Urinary bladder (tissue), 4 donors: ENCODE measurements around the gene CITED1. TPM values are rescaled to one million over a fixed set of nuclear protein-coding genes. Genes with fewer than 3 reads are reported as not detected.

Experiments used
- DNase-seq: peaks from one replicate; pipeline ENCODE4 v3.0.0-alpha.2; 2015; ENCODE audit errors: extremely low spot score
- H3K27ac ChIP-seq: one replicate; pipeline ENCODE4 v1.5.1; 2013; ENCODE audit warnings: low read depth, mild to moderate bottlenecking, moderate library complexity
- H3K36me3 ChIP-seq: one replicate; pipeline ENCODE4 v1.6.1; 2013; ENCODE audit warnings: mild to moderate bottlenecking, moderate library complexity; ENCODE audit not compliant: insufficient read depth
- H3K4me1 ChIP-seq: one replicate; pipeline ENCODE4 v1.6.1; 2013; ENCODE audit warnings: mild to moderate bottlenecking, moderate library complexity; ENCODE audit not compliant: insufficient read depth
- H3K4me3 ChIP-seq: one replicate; pipeline ENCODE4 v1.5.1; 2013; ENCODE audit warnings: low read depth, low read length
- WGBS: extraction: QIAGEN DNeasy Blood & Tissue Kit; methylation state at CpG from one replicate; pipeline ENCODE4 v1.1.7; 2013; 5-methylcytosine and 5-hydroxymethylcytosine counted together
- polyA plus RNA-seq: library from polyadenylated mRNA; stranded (reverse); fragments of 200-250 nt; gene quantifications from one replicate; pipeline ENCODE4 v1.2.3, GENCODE V29; 2013
- small RNA-seq: library from RNA; depleted of rRNA; stranded (forward); fragments of <200 nt; gene quantifications from one replicate; pipeline ENCODE3, GENCODE V24; 2014
- total RNA-seq: library from RNA; depleted of rRNA; stranded (reverse); fragments of >200 nt; gene quantifications from one replicate; pipeline ENCODE4 v1.2.3, GENCODE V29; 2014
- donor health status: healthy with polysubstance abuse.
- donor health status: healthy.

CITED1 gene
- total and polyA plus RNA-seq, 2 donors, result 0.56 to 1.6 TPM

DNA sequence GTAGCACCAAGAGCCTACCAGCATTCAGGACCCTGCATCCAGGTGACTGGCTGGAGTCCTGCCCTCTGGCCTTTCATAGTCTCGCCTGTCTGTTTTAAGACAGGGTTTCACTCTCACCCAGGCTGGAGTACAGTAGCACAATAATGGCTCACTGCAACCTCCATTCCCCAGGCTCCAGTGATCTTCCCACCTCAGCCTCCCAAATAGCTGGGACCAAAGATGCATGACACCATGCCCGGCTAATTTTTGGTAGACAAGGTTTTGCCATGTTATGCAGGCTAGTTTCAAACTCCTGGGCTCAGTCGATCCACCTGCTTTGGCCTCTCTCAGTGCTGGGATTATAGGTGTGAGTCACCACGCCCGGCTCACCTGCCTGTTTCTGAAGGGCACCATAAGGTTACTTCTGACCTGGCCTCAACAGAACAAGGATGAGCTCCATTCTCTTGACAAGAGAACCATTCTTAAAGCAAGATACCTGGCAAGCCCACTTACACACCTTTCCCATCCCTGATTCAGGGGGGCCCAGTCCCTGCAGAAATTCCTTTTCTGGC is 35.3 kb downstream of the CITED1 start:
- H3K36me3 ChIP-seq, result peaks cover 7% of the 10 kb centered on the region
- H3K4me3 ChIP-seq, result no peak overlapping the region
- no peak overlapping the region for H3K27ac ChIP-seq
- H3K4me1 ChIP-seq, result no peaks in the 10 kb centered on the region
- WGBS, result 87% methylated on average over 5 of the region's 5 CpGs
- DNase-seq, result no peak

DNA sequence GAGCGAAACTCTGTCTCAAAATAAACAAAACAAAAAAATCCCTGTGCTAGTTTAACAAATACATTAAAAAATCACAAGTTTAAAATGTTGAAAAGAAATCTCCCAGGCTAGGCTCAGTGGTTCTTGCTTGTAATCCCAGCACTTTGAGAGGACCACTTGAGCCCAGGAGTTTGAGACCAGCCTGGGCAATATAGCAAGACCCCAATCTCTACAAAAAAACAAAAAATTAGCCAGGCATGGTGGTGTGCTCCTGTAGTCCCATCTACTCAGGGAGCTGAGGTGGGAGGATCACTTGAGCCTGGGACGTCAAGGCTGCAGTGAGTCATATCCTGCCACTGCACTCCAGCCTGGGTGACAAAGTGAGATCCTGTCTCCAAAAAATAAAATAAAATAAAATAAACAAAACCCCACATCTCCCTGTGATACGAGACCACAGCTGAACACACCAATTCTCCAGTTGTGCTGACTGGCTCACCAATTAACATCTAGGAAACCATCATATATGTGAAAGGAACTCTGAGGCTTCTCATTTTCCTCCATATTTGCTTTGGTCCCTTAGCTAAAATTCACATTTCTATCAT is 36.0 kb downstream of the CITED1 start:
- H3K4me3 ChIP-seq, result no peak overlapping the region
- no peaks in the 10 kb centered on the region for H3K4me1 ChIP-seq
- DNase-seq, result no peak
- 43% methylated on average over 3 of the region's 3 CpGs for WGBS
- H3K27ac ChIP-seq, result no peak overlapping the region
- peaks cover 7% of the 10 kb centered on the region for H3K36me3 ChIP-seq

DNA sequence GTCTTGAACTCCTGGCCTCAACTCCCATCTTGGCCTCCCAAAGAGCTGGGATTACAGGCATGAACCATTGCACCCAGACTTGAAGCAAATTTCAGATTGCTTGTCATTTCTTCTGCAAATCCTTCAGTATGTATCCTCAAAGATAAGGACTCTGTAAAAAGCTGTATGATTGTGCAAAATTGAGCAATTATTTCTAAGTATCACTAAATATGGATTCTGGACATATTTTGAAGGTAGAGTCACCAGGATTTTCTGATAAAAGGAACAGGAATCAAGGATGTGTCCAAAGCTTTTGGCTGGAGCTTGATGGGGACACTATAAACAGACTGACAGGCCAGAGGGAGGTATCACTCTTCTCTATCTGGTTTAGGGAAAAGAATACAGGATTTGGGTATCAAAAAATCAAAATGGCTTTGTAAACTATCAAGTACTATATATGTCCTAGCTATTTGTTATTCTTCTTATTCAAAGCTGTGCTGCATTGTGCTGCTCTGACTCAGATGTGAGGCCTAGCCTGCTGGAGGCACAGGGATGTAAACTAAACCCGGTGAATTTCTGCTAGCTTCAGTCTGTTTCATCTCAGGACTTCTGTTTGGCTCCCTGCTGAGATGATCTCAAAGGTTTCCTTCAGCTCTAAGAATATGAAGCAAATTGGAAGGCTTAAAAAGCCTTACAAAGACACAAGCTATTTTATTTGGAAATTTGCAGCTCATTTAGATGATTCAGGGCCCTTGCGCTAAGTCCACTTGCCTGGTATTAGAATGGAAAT is 36.9 kb downstream of the CITED1 start:
- Histone ChIP-seq H3K36me3 (peaks cover 7% of the 10 kb centered on the region), H3K4me3 (no peak overlapping the region), H3K4me1 (no peaks in the 10 kb centered on the region), H3K27ac (no peak overlapping the region)
- WGBS, result 55% methylated on average over 2 of the region's 2 CpGs
- DNase-seq, result no peak

DNA sequence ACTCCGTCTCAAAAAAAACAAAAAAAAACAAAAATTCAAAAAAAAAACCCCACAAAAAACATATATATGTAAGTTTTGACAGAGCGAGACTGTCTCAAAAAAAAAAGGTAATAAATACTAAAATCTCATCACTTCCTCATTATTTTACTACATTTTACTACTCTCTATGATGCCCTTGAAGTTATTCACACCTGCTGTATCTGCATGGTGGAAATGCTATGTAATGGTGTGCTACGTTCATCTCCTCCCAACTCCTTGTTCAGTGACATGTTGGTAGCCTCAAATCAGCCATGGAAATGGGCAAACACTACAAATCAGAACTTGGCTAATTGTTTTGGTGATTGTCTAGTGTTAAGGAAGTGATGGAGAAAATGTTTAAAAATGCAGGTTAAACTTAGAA is 40.5 kb downstream of the CITED1 start:
- Histone ChIP-seq H3K4me1 (no peaks in the 10 kb centered on the region), H3K27ac (no peak overlapping the region), H3K4me3 (no peak overlapping the region), H3K36me3 (peaks cover 2% of the 10 kb centered on the region)
- no peak for DNase-seq
- WGBS, result 98% methylated on average over 3 of the region's 3 CpGs

DNA sequence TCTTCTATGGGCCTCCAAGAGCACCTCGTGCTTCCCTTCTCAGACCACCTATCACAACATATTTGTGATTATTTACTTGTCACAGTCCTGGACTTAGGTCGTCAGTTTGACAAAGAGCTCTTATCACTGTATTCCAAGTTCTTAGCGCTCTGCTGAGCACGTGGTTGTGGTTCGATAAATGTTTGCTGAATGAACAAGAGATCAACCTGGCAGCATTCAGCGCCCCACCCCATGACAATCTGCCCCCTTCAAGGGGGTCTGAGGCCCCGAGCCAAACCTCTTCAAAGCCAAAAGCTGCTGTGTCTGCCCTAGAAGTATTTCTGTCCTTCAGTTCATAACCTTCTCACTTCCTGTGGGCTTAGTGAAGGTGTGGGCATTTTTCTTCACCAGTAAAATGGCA is 43.6 kb downstream of the CITED1 start:
- Histone ChIP-seq H3K4me3 (no peak overlapping the region), H3K27ac (no peak overlapping the region), H3K36me3 (no peaks in the 10 kb centered on the region), H3K4me1 (no peaks in the 10 kb centered on the region)
- WGBS, result 60% methylated on average over 7 of the region's 7 CpGs
- no peak for DNase-seq

DNA sequence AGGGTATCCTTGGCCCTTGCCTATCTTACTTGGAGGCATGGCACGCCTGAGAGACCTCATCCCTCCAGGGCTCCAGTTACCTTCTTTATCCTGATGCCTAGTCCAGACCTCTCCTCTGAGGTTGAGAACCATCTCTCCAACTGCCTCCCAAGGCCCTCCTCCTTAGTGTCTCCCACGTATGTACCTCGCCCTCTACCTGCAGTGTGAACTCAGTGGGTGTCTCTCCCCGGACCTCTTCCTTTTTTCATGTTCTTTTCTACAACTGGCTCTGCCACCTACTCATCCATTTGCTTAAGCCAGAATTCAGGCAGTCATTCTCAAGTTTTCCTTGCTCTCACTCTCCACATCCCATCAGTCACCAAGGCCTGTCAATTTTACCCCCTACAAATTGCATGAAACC is 45.3 kb downstream of the CITED1 start:
- no peaks in the 10 kb centered on the region for H3K4me1 ChIP-seq
- no peak for DNase-seq
- H3K4me3 ChIP-seq, result no peak overlapping the region
- WGBS, result 91% methylated on average over 4 of the region's 4 CpGs
- H3K27ac ChIP-seq, result no peak overlapping the region
- no peaks in the 10 kb centered on the region for H3K36me3 ChIP-seq

DNA sequence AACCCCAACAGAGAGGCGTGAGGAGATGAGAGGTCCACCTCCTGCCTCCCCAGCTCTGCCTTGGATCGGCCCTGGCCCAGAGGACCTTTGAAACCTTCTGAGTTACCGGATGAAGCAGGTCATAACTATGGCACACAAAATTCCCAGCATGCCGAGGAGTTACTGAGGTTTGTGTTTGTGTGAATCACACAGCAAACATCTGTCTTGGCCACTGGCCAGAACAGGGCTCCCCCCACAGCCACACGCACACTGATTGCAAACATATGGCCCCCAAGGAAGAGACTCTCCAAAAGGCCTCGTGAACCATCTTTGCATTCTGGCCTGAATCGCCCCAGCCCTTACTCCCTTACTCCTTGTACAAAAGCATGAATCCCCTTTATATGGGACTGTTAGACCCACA is 47.5 kb downstream of the CITED1 start:
- WGBS, result 59% methylated on average over 7 of the region's 7 CpGs
- Histone ChIP-seq H3K36me3 (no peaks in the 10 kb centered on the region), H3K4me1 (no peaks in the 10 kb centered on the region), H3K27ac (no peak overlapping the region), H3K4me3 (no peak overlapping the region)
- no peak for DNase-seq

DNA sequence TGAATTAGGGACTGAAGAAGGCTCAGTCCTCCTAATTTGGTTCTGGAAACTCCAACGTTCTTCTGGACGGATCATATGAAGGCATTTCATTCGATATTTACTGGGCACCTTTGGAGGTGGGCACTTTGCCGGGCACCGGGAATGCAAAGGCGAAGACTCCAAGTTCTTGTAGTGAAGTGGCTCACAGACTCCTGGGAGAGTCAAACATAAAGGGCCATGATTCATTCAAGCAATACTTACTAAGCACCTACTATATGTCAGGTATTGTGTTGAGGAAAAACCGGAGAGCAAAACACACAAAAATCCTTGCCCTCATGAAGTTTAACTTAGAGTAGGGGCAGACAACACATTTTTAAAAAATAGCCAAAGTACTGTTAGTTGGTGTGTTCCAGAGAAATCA is 49.9 kb downstream of the CITED1 start:
- Histone ChIP-seq H3K27ac (no peak overlapping the region), H3K4me1 (no peaks in the 10 kb centered on the region), H3K36me3 (no peaks in the 10 kb centered on the region), H3K4me3 (no peak overlapping the region)
- DNase-seq, result no peak
- whole genome bisulfite sequencing, result 84% methylated on average over 7 of the region's 7 CpGs

DNA sequence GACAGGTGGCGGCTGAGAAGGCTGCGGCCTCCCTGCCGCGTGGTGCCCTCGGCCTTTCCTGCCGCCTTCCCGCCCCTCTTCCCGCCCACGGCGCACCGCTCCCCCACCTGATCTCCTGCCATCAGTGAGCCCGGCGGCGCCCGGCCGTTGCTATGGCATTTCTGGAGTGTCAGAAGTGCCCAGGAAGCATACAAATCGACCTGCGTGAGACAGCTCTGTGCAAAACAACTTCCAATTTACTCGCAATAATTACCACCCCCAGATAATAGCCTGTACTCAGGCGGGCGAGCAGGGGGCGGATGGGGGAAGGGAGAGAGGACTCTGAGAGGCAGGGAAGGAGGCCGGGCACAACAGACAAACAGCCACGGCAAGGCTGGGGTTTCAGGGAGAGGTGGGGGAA is 50.3 kb downstream of the CITED1 start:
- Histone ChIP-seq H3K27ac (no peak overlapping the region), H3K4me1 (no peaks in the 10 kb centered on the region), H3K4me3 (no peak overlapping the region), H3K36me3 (no peaks in the 10 kb centered on the region)
- no peak for DNase-seq
- WGBS, result 12% methylated on average over 24 of the region's 24 CpGs

DNA sequence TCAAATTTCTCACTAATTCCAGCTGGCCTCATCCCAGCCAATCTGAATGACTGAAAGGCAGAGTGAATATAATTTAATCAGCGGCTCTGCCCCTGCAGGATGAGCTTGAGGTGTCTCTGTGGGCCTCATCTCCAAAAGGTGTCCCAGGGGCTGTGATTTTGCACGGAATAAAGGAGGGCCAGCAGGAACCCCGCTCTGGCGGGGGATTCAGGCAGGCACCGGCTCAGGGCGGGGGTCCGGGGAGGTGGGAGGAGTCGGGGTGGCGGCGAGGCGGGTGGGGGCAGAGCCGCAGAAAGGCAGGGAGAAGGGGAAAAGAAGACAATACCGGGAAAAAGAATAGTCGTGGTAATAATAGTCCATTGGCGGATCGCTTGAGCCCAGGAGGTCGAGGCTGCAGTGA is 50.9 kb downstream of the CITED1 start:
- WGBS, result 23% methylated on average over 16 of the region's 17 CpGs
- Histone ChIP-seq H3K36me3 (no peaks in the 10 kb centered on the region), H3K4me1 (no peaks in the 10 kb centered on the region), H3K4me3 (no peak overlapping the region), H3K27ac (no peak overlapping the region)
- DNase-seq, result no peak

DNA sequence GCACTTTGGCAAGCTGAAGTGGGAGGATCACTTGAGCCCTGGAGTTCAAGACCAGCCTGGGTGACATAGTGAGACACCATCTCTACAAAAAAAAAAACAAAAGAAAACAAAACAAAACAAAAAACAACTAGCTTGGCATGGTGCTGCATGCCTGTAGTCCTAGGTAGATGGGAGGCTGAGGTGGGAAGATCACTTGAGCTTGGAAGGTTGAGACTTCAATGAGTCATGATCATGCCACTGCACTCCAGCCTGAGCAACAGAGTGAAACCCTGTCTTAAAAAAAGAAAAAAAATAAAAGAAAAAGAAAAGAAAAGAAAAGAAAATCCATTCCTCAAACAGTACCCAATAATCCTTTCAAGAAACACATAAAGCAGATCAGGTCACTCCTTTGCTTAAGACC is 52.0 kb downstream of the CITED1 start:
- Histone ChIP-seq H3K4me1 (no peaks in the 10 kb centered on the region), H3K36me3 (no peaks in the 10 kb centered on the region), H3K4me3 (no peak overlapping the region), H3K27ac (no peak overlapping the region)
- no peak for DNase-seq

Small RNA genes within 50 kb of the gene (small RNA-seq; reads per million reads assigned to genes)
- gene RF00019, result not detected

Other genes starting within 250 kb of the CITED1 start
- 4.8 TPM for gene RTL5, start 174.0 kb downstream of the CITED1 start, total RNA-seq
- gene RTL5, start 174.0 kb downstream of the CITED1 start, polyA plus RNA-seq, result 10.0 TPM
- gene PIN4, start 124.2 kb downstream of the CITED1 start, total RNA-seq, result 8.1 TPM
- gene PIN4, start 124.2 kb downstream of the CITED1 start, polyA plus RNA-seq, result 19.1 TPM
- 3.8 TPM for gene ERCC6L, start 66.9 kb downstream of the CITED1 start, total RNA-seq
- gene ERCC6L, start 66.9 kb downstream of the CITED1 start, polyA plus RNA-seq, result 0.05 TPM
- gene RPS4X, start 28.7 kb downstream of the CITED1 start, total RNA-seq, result 1,280 TPM
- 967 TPM for gene RPS4X, start 28.7 kb downstream of the CITED1 start, polyA plus RNA-seq